Astrocyte of the spinal cord (primary cell): ENCODE measurements around the gene MACROH2A1.

Source experiments
- DNase-seq: peaks from one replicate; pipeline ENCODE4 v3.0.0; 2011; ENCODE audit warnings: low read depth, low spot score
- H3K4me3 ChIP-seq: 2 replicates; pipeline ENCODE4 v1.5.1; 2011; ENCODE audit warnings: low read depth, mild to moderate bottlenecking, low read length, moderate library complexity
- in situ Hi-C: cut with HindIII; loops from 2 replicates; pipeline ENCODE4 v1.10.0; 2017; ENCODE audit warnings: low sequenced_read_pairs
- TF ChIP-seq, protein P1 (sequence below): IDR thresholded peaks from 2 replicates; pipeline ENCODE4 v1.5.1; 2012; ENCODE audit warnings: low read depth, mild to moderate bottlenecking, low read length, inconsistent platforms

Gene MACROH2A1

GRCh38 chr5:135344349-135344748 lies 54.7 kb downstream of the MACROH2A1 start:
- H3K4me3 ChIP-seq, result no peak overlapping the region
- DNase-seq, result peak; percentile 40
- TF ChIP-seq, protein P1, sequence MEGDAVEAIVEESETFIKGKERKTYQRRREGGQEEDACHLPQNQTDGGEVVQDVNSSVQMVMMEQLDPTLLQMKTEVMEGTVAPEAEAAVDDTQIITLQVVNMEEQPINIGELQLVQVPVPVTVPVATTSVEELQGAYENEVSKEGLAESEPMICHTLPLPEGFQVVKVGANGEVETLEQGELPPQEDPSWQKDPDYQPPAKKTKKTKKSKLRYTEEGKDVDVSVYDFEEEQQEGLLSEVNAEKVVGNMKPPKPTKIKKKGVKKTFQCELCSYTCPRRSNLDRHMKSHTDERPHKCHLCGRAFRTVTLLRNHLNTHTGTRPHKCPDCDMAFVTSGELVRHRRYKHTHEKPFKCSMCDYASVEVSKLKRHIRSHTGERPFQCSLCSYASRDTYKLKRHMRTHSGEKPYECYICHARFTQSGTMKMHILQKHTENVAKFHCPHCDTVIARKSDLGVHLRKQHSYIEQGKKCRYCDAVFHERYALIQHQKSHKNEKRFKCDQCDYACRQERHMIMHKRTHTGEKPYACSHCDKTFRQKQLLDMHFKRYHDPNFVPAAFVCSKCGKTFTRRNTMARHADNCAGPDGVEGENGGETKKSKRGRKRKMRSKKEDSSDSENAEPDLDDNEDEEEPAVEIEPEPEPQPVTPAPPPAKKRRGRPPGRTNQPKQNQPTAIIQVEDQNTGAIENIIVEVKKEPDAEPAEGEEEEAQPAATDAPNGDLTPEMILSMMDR, result no peak
- in situ Hi-C loops, result no loop called here

DNA sequence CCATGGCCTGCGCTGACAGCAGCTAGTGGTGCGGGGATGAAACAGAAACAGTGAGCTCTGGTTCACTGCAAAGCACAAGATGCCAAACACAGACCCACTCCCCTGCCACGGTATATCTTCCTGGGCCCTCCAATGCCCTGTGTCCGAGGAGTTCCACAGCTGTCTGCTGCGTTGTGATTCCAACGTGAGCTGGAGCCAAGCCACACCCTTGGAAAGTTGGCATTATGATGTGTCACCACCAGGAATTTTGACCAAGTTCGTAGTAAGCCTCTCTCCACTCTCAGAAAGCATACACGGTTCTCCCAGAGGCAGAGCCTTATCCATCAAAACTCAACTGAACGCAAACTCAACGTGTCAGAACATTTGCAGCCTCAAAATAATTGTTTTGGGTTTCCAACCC lies 55.6 kb downstream of the MACROH2A1 start:
- TF ChIP-seq, protein P1, result no peak
- H3K4me3 ChIP-seq, result no peak overlapping the region
- in situ Hi-C loops, result no loop called here
- DNase-seq, result no peak

DNA sequence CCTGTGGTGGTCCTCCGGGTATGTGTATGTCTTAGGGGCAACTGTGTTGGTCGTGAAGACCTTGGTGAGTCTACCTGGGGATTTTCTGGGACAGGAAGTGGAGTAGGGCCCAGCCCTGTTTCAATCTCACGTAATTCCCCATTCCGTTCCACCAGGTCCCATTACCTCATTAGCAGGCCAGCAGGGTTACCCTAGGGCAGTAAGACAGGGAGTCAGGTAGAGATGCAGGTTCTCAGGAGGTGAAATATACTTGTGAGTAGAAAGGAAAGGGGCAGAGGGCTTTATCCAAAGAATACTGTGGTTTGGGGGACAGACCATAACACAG lies 56.5 kb downstream of the MACROH2A1 start:
- TF ChIP-seq, protein P1, result no peak
- H3K4me3 ChIP-seq, result no peak overlapping the region
- in situ Hi-C loops, result no loop called here
- no peak for DNase-seq

- TF ChIP-seq, protein P1, result no peak
- in situ Hi-C loops, result no loop called here
- H3K4me3 ChIP-seq, result no peak overlapping the region
These were observed 57.1 kb downstream of the MACROH2A1 start for GRCh38 chr5:135341696-135342550.

GRCh38 chr5:135341016-135341666 lies 57.9 kb downstream of the MACROH2A1 start:
- TF ChIP-seq, protein P1, result no peak
- no peak overlapping the region for H3K4me3 ChIP-seq
- no peak for DNase-seq
- in situ Hi-C loops, result no loop called here

More at GRCh38 chr5:135341696-135342550, 57.1 kb downstream of the MACROH2A1 start:
- no peak for DNase-seq

DNA sequence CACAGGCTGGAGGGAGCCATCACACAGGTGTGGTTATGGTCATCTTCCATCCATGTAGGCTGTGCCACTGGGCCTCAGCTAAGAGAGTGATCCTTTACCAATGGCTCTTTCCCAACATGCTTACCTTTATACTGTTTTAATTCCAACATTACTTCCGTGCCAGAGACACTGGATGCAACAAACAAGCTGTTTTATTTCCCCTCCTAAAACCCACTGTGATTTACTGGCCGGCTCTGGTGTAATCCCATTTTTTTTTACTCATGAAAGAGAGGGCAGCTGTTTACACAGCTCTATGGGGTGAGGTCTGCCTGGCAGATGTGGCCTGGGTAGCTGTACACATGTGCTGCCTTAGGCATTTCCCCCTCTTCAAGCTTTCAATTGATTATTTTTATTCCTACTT lies 58.5 kb downstream of the MACROH2A1 start:
- no peak overlapping the region for H3K4me3 ChIP-seq
- no peak for DNase-seq
- TF ChIP-seq, protein P1, result no peak
- in situ Hi-C loops, result no loop called here
